Stimulated activated naive CD8-positive, alpha-beta T cell treated with anti-CD3 and anti-CD28 coated beads, Interleukin-15, amount 100 ng/mL, for 72 hours (primary cell): Measurements from ENCODE around the gene USP40.

Experiments used
- ATAC-seq: fragments of 150-1000 bp; cut with Tn5 transposase; 2 replicates; pipeline ENCODE4 v1.10.0; 2021; ENCODE audit warnings: mild to moderate bottlenecking, moderate library complexity
- DNase-seq, 2 donors: peaks; one replicate each; pipeline ENCODE4 v3.0.0; 2021 to 2022
- H3K27ac Mint-ChIP-seq, 2 donors: one replicate each; pipeline ENCODE4 v1.8.0; 2022; ENCODE audit warnings: mild to moderate bottlenecking in 2 of 2, mixed read lengths in 2 of 2, moderate library complexity in 2 of 2
- H3K27me3 Mint-ChIP-seq: one replicate; pipeline ENCODE4 v1.8.0; 2022; ENCODE audit warnings: mixed read lengths
- H3K4me1 Mint-ChIP-seq: one replicate; pipeline ENCODE4 v1.8.0; 2022; ENCODE audit warnings: mild to moderate bottlenecking, mixed read lengths
- H3K4me3 Mint-ChIP-seq, 2 donors: one replicate each; pipeline ENCODE4 v1.8.0; 2022; ENCODE audit warnings: mild to moderate bottlenecking in 2 of 2, mixed read lengths in 2 of 2, moderate library complexity in 1 of 2
- H3K9me3 Mint-ChIP-seq, 2 donors: one replicate each; pipeline ENCODE4 v1.8.0; 2022; ENCODE audit warnings: mixed read lengths in 2 of 2

The USP40 gene

GRCh38 chr2:233531955-233532354, 34.6 kb downstream of the USP40 start:
- no peak for ATAC-seq
- Mint-ChIP-seq H3K27ac (no peak overlapping the region), H3K4me3 (no peak overlapping the region), H3K4me1 (no peaks in the 10 kb centered on the region), H3K9me3 (no peaks in the 10 kb centered on the region), H3K27me3 (no peaks in the 10 kb centered on the region)
- DNase-seq: no peak

- no peaks in the 10 kb centered on the region for H3K9me3 Mint-ChIP-seq
- H3K4me3 Mint-ChIP-seq: no peak overlapping the region
- DNase-seq (no peak), ATAC-seq (no peak)
- no peak overlapping the region for H3K27ac Mint-ChIP-seq
- H3K4me1 Mint-ChIP-seq: no peaks in the 10 kb centered on the region
- H3K27me3 Mint-ChIP-seq: no peaks in the 10 kb centered on the region
Measured at GRCh38 chr2:233530381-233530780, 36.2 kb downstream of the USP40 start.

GRCh38 chr2:233528182-233528581, 38.4 kb downstream of the USP40 start:
- no peak for DNase-seq
- Mint-ChIP-seq H3K4me1 (no peaks in the 10 kb centered on the region), H3K27ac (no peak overlapping the region), H3K9me3 (no peaks in the 10 kb centered on the region), H3K4me3 (no peak overlapping the region), H3K27me3 (no peaks in the 10 kb centered on the region)
- ATAC-seq: no peak

- Mint-ChIP-seq H3K27ac (no peak overlapping the region), H3K9me3 (no peaks in the 10 kb centered on the region), H3K4me3 (no peak overlapping the region), H3K27me3 (no peaks in the 10 kb centered on the region), H3K4me1 (no peaks in the 10 kb centered on the region)
- DNase-seq (no peak), ATAC-seq (no peak)
Measured at GRCh38 chr2:233525791-233526190, 40.8 kb downstream of the USP40 start.

- Mint-ChIP-seq H3K27ac (no peak overlapping the region), H3K9me3 (no peaks in the 10 kb centered on the region), H3K27me3 (no peaks in the 10 kb centered on the region), H3K4me1 (peaks cover 6% of the 10 kb centered on the region), H3K4me3 (no peak overlapping the region)
- no peak for DNase-seq
- ATAC-seq: no peak
Measured at GRCh38 chr2:233519787-233520611, 46.6 kb downstream of the USP40 start.

GRCh38 chr2:233513953-233514655, 52.5 kb downstream of the USP40 start:
- H3K4me1 Mint-ChIP-seq: no peaks in the 10 kb centered on the region

GRCh38 chr2:233503947-233504637, 62.5 kb downstream of the USP40 start:
- H3K27ac Mint-ChIP-seq: no peak overlapping the region
- H3K27me3 Mint-ChIP-seq: no peaks in the 10 kb centered on the region
- peaks cover 28 to 34% of the 10 kb centered on the region in 2 donors for H3K9me3 Mint-ChIP-seq
- DNase-seq (no peak), ATAC-seq (no peak)
- peaks cover 20% of the 10 kb centered on the region for H3K4me1 Mint-ChIP-seq
- H3K4me3 Mint-ChIP-seq: no peak overlapping the region

More at GRCh38 chr2:233513953-233514655, 52.5 kb downstream of the USP40 start:
- ATAC-seq (no peak), DNase-seq (no peak)
- H3K9me3 Mint-ChIP-seq: no peaks in the 10 kb centered on the region
- H3K27ac Mint-ChIP-seq: no peak overlapping the region
- H3K4me3 Mint-ChIP-seq: no peak overlapping the region
- no peaks in the 10 kb centered on the region for H3K27me3 Mint-ChIP-seq

- DNase-seq: no peak
- H3K4me1 Mint-ChIP-seq: peaks cover 20% of the 10 kb centered on the region
- no peak for ATAC-seq
- H3K9me3 Mint-ChIP-seq: peaks cover 28 to 34% of the 10 kb centered on the region in 2 donors
- H3K4me3 Mint-ChIP-seq: no peak overlapping the region
- H3K27me3 Mint-ChIP-seq: no peaks in the 10 kb centered on the region
- no peak overlapping the region for H3K27ac Mint-ChIP-seq
Measured at GRCh38 chr2:233503481-233503880, 63.1 kb downstream of the USP40 start.

GRCh38 chr2:233501198-233502076, 65.1 kb downstream of the USP40 start:
- peak; percentile 99 for ATAC-seq
- no peak for DNase-seq
- Mint-ChIP-seq H3K27ac (peak overlapping the region in 1 of 2 donors; percentile 74), H3K27me3 (no peaks in the 10 kb centered on the region), H3K9me3 (peaks cover 28 to 34% of the 10 kb centered on the region in 2 donors), H3K4me3 (no peak overlapping the region), H3K4me1 (peaks cover 33% of the 10 kb centered on the region)

- peaks cover 33% of the 10 kb centered on the region for H3K4me1 Mint-ChIP-seq
- DNase-seq (no peak), ATAC-seq (no peak)
- no peak overlapping the region for H3K27ac Mint-ChIP-seq
- H3K9me3 Mint-ChIP-seq: peaks cover 26 to 34% of the 10 kb centered on the region in 2 donors
- no peaks in the 10 kb centered on the region for H3K27me3 Mint-ChIP-seq
- H3K4me3 Mint-ChIP-seq: no peak overlapping the region
Measured at GRCh38 chr2:233499928-233500327, 66.7 kb downstream of the USP40 start.

GRCh38 chr2:233498126-233498525, 68.5 kb downstream of the USP40 start:
- H3K27ac Mint-ChIP-seq: no peak overlapping the region
- ATAC-seq (no peak), DNase-seq (no peak)
- peaks cover 21% of the 10 kb centered on the region for H3K4me1 Mint-ChIP-seq
- H3K27me3 Mint-ChIP-seq: no peaks in the 10 kb centered on the region
- no peak overlapping the region for H3K4me3 Mint-ChIP-seq
- H3K9me3 Mint-ChIP-seq: peaks cover 8 to 17% of the 10 kb centered on the region in 2 donors

- Mint-ChIP-seq H3K4me3 (no peak overlapping the region), H3K27ac (peak overlapping the region in 1 of 2 donors; percentile 68), H3K27me3 (no peaks in the 10 kb centered on the region), H3K4me1 (peaks cover 21% of the 10 kb centered on the region), H3K9me3 (peaks cover 4 to 13% of the 10 kb centered on the region in 2 donors)
- ATAC-seq (no peak), DNase-seq (no peak)
Measured at GRCh38 chr2:233497692-233498091, 68.9 kb downstream of the USP40 start.

- no peaks in the 10 kb centered on the region for H3K27me3 Mint-ChIP-seq
- no peak overlapping the region for H3K27ac Mint-ChIP-seq
- H3K4me3 Mint-ChIP-seq: no peak overlapping the region
- ATAC-seq: no peak
- peaks cover 13% of the 10 kb centered on the region for H3K4me1 Mint-ChIP-seq
- DNase-seq: no peak
- no peaks in the 10 kb centered on the region for H3K9me3 Mint-ChIP-seq
Measured at GRCh38 chr2:233495503-233496496, 70.8 kb downstream of the USP40 start.

GRCh38 chr2:233492751-233493150, 73.8 kb downstream of the USP40 start:
- Mint-ChIP-seq H3K27ac (peak overlapping the region in 1 of 2 donors; percentile 38), H3K27me3 (no peaks in the 10 kb centered on the region), H3K4me1 (peaks cover 10% of the 10 kb centered on the region), H3K9me3 (no peaks in the 10 kb centered on the region), H3K4me3 (no peak overlapping the region)
- DNase-seq: no peak
- no peak for ATAC-seq
